H1 (cell line): ENCODE results near the gene NCEH1. TPM values are rescaled to one million over a fixed set of nuclear protein-coding genes. Genes with fewer than 3 reads are reported as not detected.

Experiments
- CTCF ChIA-PET: fragments of 300-600 bp; sonication (Branson Sonifier 250); formaldehyde crosslinking; loops from one replicate; lab custom pipeline; 2021; ENCODE audit not compliant: partially characterized antibody; lab: Charles Lee
- POLR2A ChIA-PET: fragments of 300-600 bp; sonication (Branson Sonifier 250); formaldehyde crosslinking; loops from one replicate; lab custom pipeline; 2021; ENCODE audit warnings: inconsistent platforms; ENCODE audit not compliant: partially characterized antibody; lab: Charles Lee
- DNase-seq, 2 experiments: peaks; one replicate each; pipeline versions ENCODE4 v3.0.0 to v3.0.0-alpha.2; 2010 to 2022; ENCODE audit warnings: low spot score in 2 of 2, low read depth in 1 of 2, mixed read lengths in 1 of 2
- FAIRE-seq: peaks from 2 replicates; lab custom pipeline; 2011; peaks lifted over from hg19 to GRCh38; lab: Jason Lieb, UNC
- H2AFZ ChIP-seq: 2 replicates; pipeline ENCODE4 v1.8.1; 2012; ENCODE audit warnings: low read length, inconsistent platforms
- H2AK5ac ChIP-seq: 2 replicates; pipeline ENCODE4 v1.6.1; 2013; ENCODE audit warnings: low read depth, low read length
- H2BK120ac ChIP-seq: replicated peaks from 2 replicates; pipeline ENCODE3; 2013; ENCODE audit warnings: low read depth, low read length, inconsistent platforms
- H2BK12ac ChIP-seq: 2 replicates; pipeline ENCODE4 v1.6.1; 2013; ENCODE audit warnings: low read depth, low read length
- H2BK15ac ChIP-seq: 2 replicates; pipeline ENCODE4 v1.6.1; 2013; ENCODE audit warnings: low read length
- H2BK20ac ChIP-seq: 2 replicates; pipeline ENCODE4 v1.6.1; 2013; ENCODE audit warnings: low read length
- H2BK5ac ChIP-seq: 2 replicates; pipeline ENCODE4 v1.6.1; 2013; ENCODE audit warnings: low read depth, low read length
- H3K14ac ChIP-seq: 2 replicates; pipeline ENCODE4 v1.6.1; 2013; ENCODE audit warnings: inconsistent platforms; ENCODE audit not compliant: insufficient read length
- H3K18ac ChIP-seq: 2 replicates; pipeline ENCODE4 v1.6.1; 2013; ENCODE audit warnings: low read length; ENCODE audit errors: extremely low read depth
- H3K23ac ChIP-seq: 2 replicates; pipeline ENCODE4 v1.6.1; 2013; ENCODE audit warnings: inconsistent platforms; ENCODE audit not compliant: insufficient read length
- H3K23me2 ChIP-seq: 2 replicates; pipeline ENCODE4 v1.6.1; 2013; ENCODE audit warnings: low read depth, low read length
- H3K27ac ChIP-seq: 2 replicates; pipeline ENCODE4 v1.6.1; 2011; ENCODE audit warnings: low read depth, low read length, inconsistent platforms
- H3K27me3 ChIP-seq, 4 experiments: replicated peaks in 1 of 4; 1 replicate in 1 of 4; 2 replicates in 3 of 4; pipeline versions ENCODE4 v1.6.1 to v1.8.1; 2011 to 2013; ENCODE audit warnings: low read length in 3 of 4, mild to moderate bottlenecking in 3 of 4, inconsistent platforms in 2 of 4, mixed read lengths in 2 of 4, moderate library complexity in 1 of 4; ENCODE audit not compliant: control insufficient read depth in 3 of 4, insufficient read depth in 3 of 4; ENCODE audit errors: extremely low read depth in 1 of 4
- H3K36me3 ChIP-seq, 4 experiments: 2 replicates each; pipeline versions ENCODE4 v1.6.1 to v1.8.1; 2011 to 2013; ENCODE audit warnings: mild to moderate bottlenecking in 4 of 4, low read length in 3 of 4, moderate library complexity in 2 of 4, control low read depth in 1 of 4, inconsistent platforms in 1 of 4; ENCODE audit not compliant: insufficient read depth in 4 of 4, control insufficient read depth in 2 of 4
- H3K4ac ChIP-seq: replicated peaks from 2 replicates; pipeline ENCODE3; 2013; ENCODE audit warnings: low read length, low read depth, mixed read lengths, inconsistent platforms; ENCODE audit not compliant: insufficient read length
- H3K4me1 ChIP-seq, 4 experiments: replicated peaks in 1 of 4; 1 replicate in 1 of 4; 2 replicates in 3 of 4; pipeline versions ENCODE4 v1.6.1 to v1.8.1; 2011 to 2013; ENCODE audit warnings: low read length in 3 of 4, inconsistent platforms in 2 of 4, mixed read lengths in 1 of 4; ENCODE audit not compliant: insufficient read depth in 4 of 4, control insufficient read depth in 3 of 4
- H3K4me2 ChIP-seq, 2 experiments: 2 replicates each; pipeline versions ENCODE4 v1.6.1 to v1.8.1; 2011 to 2013; ENCODE audit warnings: low read depth in 2 of 2, low read length in 2 of 2, control low read depth in 1 of 2, inconsistent platforms in 1 of 2, mild to moderate bottlenecking in 1 of 2; ENCODE audit not compliant: insufficient read depth in 1 of 2
- H3K4me3 ChIP-seq, 4 experiments: fragments of 200-600, 300-600 bp in 1 of 4; sonication (generic), shearing (Covaris generic), sonication (Bioruptor Twin) in 1 of 4; 2 replicates each; pipeline versions ENCODE4 v1.5.1 to v1.8.1; 2011 to 2016; ENCODE audit warnings: low read length in 4 of 4, low read depth in 3 of 4, control low read depth in 2 of 4, inconsistent platforms in 2 of 4, mild to moderate bottlenecking in 2 of 4, mixed read lengths in 1 of 4, moderate library complexity in 1 of 4; ENCODE audit not compliant: insufficient read depth in 2 of 4; ENCODE audit errors: extremely low read depth in 1 of 4
- H3K56ac ChIP-seq: replicated peaks from 2 replicates; pipeline ENCODE3; 2013; ENCODE audit warnings: low read depth, mild to moderate bottlenecking, mixed read lengths, low read length, inconsistent platforms; ENCODE audit not compliant: insufficient read length
- H3K79me1 ChIP-seq: 2 replicates; pipeline ENCODE4 v1.6.1; 2013; ENCODE audit warnings: low read depth, low read length, control low read depth
- H3K79me2 ChIP-seq, 2 experiments: 2 replicates each; pipeline versions ENCODE4 v1.6.1 to v1.8.1; 2012 to 2013; ENCODE audit warnings: low read length in 2 of 2, mild to moderate bottlenecking in 2 of 2, inconsistent platforms in 1 of 2; ENCODE audit not compliant: insufficient read depth in 2 of 2, control insufficient read depth in 1 of 2
- H3K9ac ChIP-seq, 4 experiments: replicated peaks in 1 of 4; 1 replicate in 1 of 4; 2 replicates in 3 of 4; pipeline versions ENCODE4 v1.6.1 to v1.8.1; 2011 to 2013; ENCODE audit warnings: low read depth in 3 of 4, low read length in 3 of 4, control low read depth in 2 of 4, mild to moderate bottlenecking in 2 of 4, moderate library complexity in 2 of 4, inconsistent platforms in 1 of 4; ENCODE audit errors: extremely low read depth in 1 of 4
- H3K9me3 ChIP-seq, 2 experiments: 2 replicates each; pipeline versions ENCODE4 v1.6.1 to v1.8.1; 2012 to 2013; ENCODE audit warnings: mild to moderate bottlenecking in 2 of 2, moderate library complexity in 2 of 2, control low read depth in 1 of 2, inconsistent platforms in 1 of 2, low read depth in 1 of 2, low read length in 1 of 2, mixed read lengths in 1 of 2; ENCODE audit not compliant: insufficient read depth in 2 of 2
- H4K20me1 ChIP-seq, 2 experiments: replicated peaks in 1 of 2; 2 replicates each; pipeline versions ENCODE3 to v1.8.1; 2011 to 2013; ENCODE audit warnings: inconsistent platforms in 2 of 2, low read length in 2 of 2, mild to moderate bottlenecking in 1 of 2; ENCODE audit not compliant: insufficient read depth in 2 of 2, control insufficient read depth in 1 of 2
- H4K5ac ChIP-seq: 2 replicates; pipeline ENCODE4 v1.6.1; 2013; ENCODE audit warnings: low read length, low read depth, mixed read lengths, inconsistent platforms; ENCODE audit not compliant: insufficient read length
- H4K8ac ChIP-seq: 2 replicates; pipeline ENCODE4 v1.8.0; 2013; ENCODE audit warnings: mild to moderate bottlenecking, moderate library complexity, low read length, inconsistent platforms; ENCODE audit not compliant: insufficient read depth; ENCODE audit errors: extremely low read depth
- H4K91ac ChIP-seq: replicated peaks from 2 replicates; pipeline ENCODE3; 2013; ENCODE audit warnings: low read length, mixed read lengths, inconsistent platforms; ENCODE audit not compliant: insufficient read length
- ASH2L ChIP-seq: fragments of 200-600, 300-600 bp; sonication (generic); IDR thresholded peaks from one replicate; pipeline ENCODE4 v1.7.1; 2017; ENCODE audit warnings: low read length
- ATF2 ChIP-seq: IDR thresholded peaks from 2 replicates; pipeline ENCODE4 v1.6.1; 2012; ENCODE audit warnings: low read length, inconsistent platforms
- CTBP2 ChIP-seq: IDR thresholded peaks from 2 replicates; pipeline ENCODE4 v1.7.0; 2011; ENCODE audit warnings: borderline replicate concordance, mild to moderate bottlenecking, moderate library complexity, mixed read lengths, low read length; ENCODE audit not compliant: insufficient read depth, insufficient read length
- GABPA ChIP-seq: IDR thresholded peaks from 2 replicates; pipeline ENCODE4 v1.6.1; 2011; ENCODE audit warnings: mild to moderate bottlenecking, low read length, moderate library complexity, borderline replicate concordance; ENCODE audit not compliant: insufficient read depth
- GTF2F1 ChIP-seq: IDR thresholded peaks from 2 replicates; pipeline ENCODE4 v1.6.1; 2012; ENCODE audit warnings: low read depth, low read length, improper control_type of control experiment, borderline replicate concordance
- KDM1A ChIP-seq: fragments of 200-600, 300-600 bp; sonication (generic); IDR thresholded peaks from 2 replicates; pipeline ENCODE4 v1.7.1; 2016; ENCODE audit warnings: mild to moderate bottlenecking, low read length, borderline replicate concordance
- NANOG ChIP-seq: IDR thresholded peaks from 2 replicates; pipeline ENCODE4 v1.6.1; 2011; ENCODE audit warnings: low read length, low read depth, mild to moderate bottlenecking, inconsistent platforms; ENCODE audit not compliant: insufficient read depth, poor library complexity, severe bottlenecking
- POLR2AphosphoS5 ChIP-seq: IDR thresholded peaks from 2 replicates; pipeline ENCODE4 v1.6.1; 2011; ENCODE audit warnings: low read depth, low read length
- SIRT6 ChIP-seq: IDR thresholded peaks from one replicate; pipeline ENCODE4 v1.7.1; 2012; ENCODE audit warnings: low read length, inconsistent platforms
- SP1 ChIP-seq: IDR thresholded peaks from 2 replicates; pipeline ENCODE4 v1.6.1; 2011; ENCODE audit warnings: low read depth, low read length
- SP4 ChIP-seq: IDR thresholded peaks from 2 replicates; pipeline ENCODE4 v1.6.1; 2012; ENCODE audit warnings: low read length, inconsistent platforms
- SUZ12 ChIP-seq: fragments of 200-600 bp; sonication (generic); IDR thresholded peaks from 2 replicates; pipeline ENCODE4 v1.6.1; 2012; ENCODE audit warnings: mild to moderate bottlenecking, inconsistent platforms, low read length, moderate library complexity, mixed read lengths
- YY1 ChIP-seq: IDR thresholded peaks from 2 replicates; pipeline ENCODE4 v1.6.1; 2011; ENCODE audit warnings: low read depth, mild to moderate bottlenecking, low read length
- WGBS, 2 experiments: shearing (Covaris generic) in 1 of 2; methylation state at CpG; one replicate each; pipeline versions ENCODE4 v1.1.6 to v1.1.7; 2013 to 2015; ENCODE audit warnings: low lambda C conversion rate in 2 of 2, mixed read lengths in 2 of 2, inconsistent platforms in 1 of 2, low coverage in 1 of 2, missing lambda C conversion rate in 1 of 2; ENCODE audit not compliant: insufficient replicate concordance in 2 of 2, insufficient coverage in 1 of 2, insufficient read length in 1 of 2; ENCODE audit errors: extremely low coverage in 1 of 2, missing lambda C conversion rate in 1 of 2; 5-methylcytosine and 5-hydroxymethylcytosine counted together
- polyA plus RNA-seq, 7 experiments: library from polyadenylated mRNA; depleted of rRNA in 3 of 7; stranded (reverse) in 5 of 7; unstranded in 2 of 7; fragments of >200 nt in 5 of 7; fragments of 200-250 nt in 2 of 7; gene quantifications; 1 replicate in 5 of 7; 2 replicates in 1 of 7; 4 replicates in 1 of 7; pipeline versions ENCODE4 v1.2.1 to v1.2.3, GENCODE V29; 2011 to 2013; ENCODE audit warnings: missing spikeins in 2 of 7, mixed read lengths in 2 of 7
- total RNA-seq: library from RNA; stranded (reverse); fragmentation: NEBNext Ultra II Directional; extraction: Animal tissue kit (Norgen Biotek cat#: 25700); gene quantifications from 2 replicates; pipeline ENCODE4 v1.2.1, GENCODE V29; 2021

NCEH1 gene
- total and polyA plus RNA-seq, 2 of the 8 experiments (the other 6 are each of a cell fraction or from before 2014, with no cell fraction given) = 2.2 to 6.4 TPM

GRCh38 chr3:172746475-172746874 is 35.6 kb upstream of the NCEH1 start:
- no peak overlapping the region for H3K14ac ChIP-seq
- DNase-seq (no peak), FAIRE-seq (no peak)
- H2BK20ac ChIP-seq = no peak overlapping the region
- no peak overlapping the region for H3K9ac ChIP-seq
- no peaks in the 10 kb centered on the region for H4K20me1 ChIP-seq
- no peaks in the 10 kb centered on the region for H3K36me3 ChIP-seq
- WGBS, 2 experiments = 67 to 100% methylated on average over 1 to 2 of the region's 2 CpGs
- no peak overlapping the region for H2AK5ac ChIP-seq
- POLR2A ChIA-PET = interaction anchor here (1.1 kb wide), 1 partner anchor 9 kb away, joined by 3 read pairs; no protein-coding TSS in a partner anchor
- H3K4me3 ChIP-seq = no peak overlapping the region
- no peak overlapping the region for H3K18ac ChIP-seq
- H2BK120ac ChIP-seq = no peak overlapping the region
- no peaks in the 10 kb centered on the region for H3K9me3 ChIP-seq
- no peak overlapping the region for H2BK5ac ChIP-seq
- H2BK12ac ChIP-seq = no peak overlapping the region
- no peaks in the 10 kb centered on the region for H3K27me3 ChIP-seq
- peaks cover 4 to 7% of the 10 kb centered on the region in 2 experiments; a peak in 3 of 4 replicates for H3K79me2 ChIP-seq
- H4K91ac ChIP-seq = no peak overlapping the region
- no peak overlapping the region for H4K5ac ChIP-seq
- H3K27ac ChIP-seq = no peak overlapping the region
- H3K23me2 ChIP-seq = no peaks in the 10 kb centered on the region
- peaks cover 0 to 4% (median 0%) of the 10 kb centered on the region in 4 experiments; a peak in 2 of 7 replicates for H3K4me1 ChIP-seq
- no peak overlapping the region for H2BK15ac ChIP-seq
- no peak overlapping the region for H3K4ac ChIP-seq
- CTCF ChIA-PET = interaction anchor here (0.8 to 5.0 kb wide), 3 partner anchors 27 to 88 kb away, joined by 3 to 34 read pairs (median 3); no protein-coding TSS in a partner anchor
- H4K8ac ChIP-seq = no peak overlapping the region
- no peak overlapping the region for H3K56ac ChIP-seq
- no peak overlapping the region for H3K23ac ChIP-seq
- H3K79me1 ChIP-seq = no peaks in the 10 kb centered on the region
- no peak overlapping the region; the same call in 1 of the 2 replicates for H2AFZ ChIP-seq
- H3K4me2 ChIP-seq = no peak overlapping the region
- TF ChIP-seq YY1 (no peak), KDM1A (no peak), GABPA (no peak), ASH2L (no peak), NANOG (no peak), SP1 (no peak), CTBP2 (no peak), POLR2AphosphoS5 (no peak), SIRT6 (no peak), SP4 (no peak), SUZ12 (no peak), GTF2F1 (no peak), ATF2 (no peak)
